ENCODE data around the gene ATRX.
"Not testable (repeated sequence)": the region's sequence is repeated elsewhere in the genome, so short reads cannot be mapped to it uniquely, and the experiment has no call there.

DNA sequence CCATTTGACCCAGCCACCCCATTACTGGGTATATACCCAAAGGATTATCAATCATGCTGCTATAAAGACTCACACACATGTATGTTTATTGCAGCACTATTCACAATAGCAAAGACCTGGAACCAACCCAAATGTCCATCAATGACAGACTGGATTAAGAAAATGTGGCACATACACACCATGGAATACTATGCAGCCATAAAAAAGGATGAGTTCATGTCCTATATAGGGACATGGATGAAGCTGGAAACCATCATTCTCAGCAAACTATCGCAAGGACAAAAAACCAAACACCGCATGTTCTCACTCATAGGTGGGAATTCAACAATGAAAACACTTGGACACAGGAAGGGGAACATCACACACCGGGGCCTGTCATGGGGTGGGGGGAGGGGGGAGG lies 59.9 kb downstream of the ATRX start:
- TF ChIP-seq, protein P1, sequence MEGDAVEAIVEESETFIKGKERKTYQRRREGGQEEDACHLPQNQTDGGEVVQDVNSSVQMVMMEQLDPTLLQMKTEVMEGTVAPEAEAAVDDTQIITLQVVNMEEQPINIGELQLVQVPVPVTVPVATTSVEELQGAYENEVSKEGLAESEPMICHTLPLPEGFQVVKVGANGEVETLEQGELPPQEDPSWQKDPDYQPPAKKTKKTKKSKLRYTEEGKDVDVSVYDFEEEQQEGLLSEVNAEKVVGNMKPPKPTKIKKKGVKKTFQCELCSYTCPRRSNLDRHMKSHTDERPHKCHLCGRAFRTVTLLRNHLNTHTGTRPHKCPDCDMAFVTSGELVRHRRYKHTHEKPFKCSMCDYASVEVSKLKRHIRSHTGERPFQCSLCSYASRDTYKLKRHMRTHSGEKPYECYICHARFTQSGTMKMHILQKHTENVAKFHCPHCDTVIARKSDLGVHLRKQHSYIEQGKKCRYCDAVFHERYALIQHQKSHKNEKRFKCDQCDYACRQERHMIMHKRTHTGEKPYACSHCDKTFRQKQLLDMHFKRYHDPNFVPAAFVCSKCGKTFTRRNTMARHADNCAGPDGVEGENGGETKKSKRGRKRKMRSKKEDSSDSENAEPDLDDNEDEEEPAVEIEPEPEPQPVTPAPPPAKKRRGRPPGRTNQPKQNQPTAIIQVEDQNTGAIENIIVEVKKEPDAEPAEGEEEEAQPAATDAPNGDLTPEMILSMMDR (conservative IDR thresholded peaks at IDR 0.05; ENCODE audit: low read depth in 2 of 2) = not testable (repeated sequence)
- not testable (repeated sequence) for TF ChIP-seq POLR2AphosphoS5 (IDR thresholded peaks at IDR 0.05; ENCODE audit: low read depth); EZH2phosphoT487 (IDR thresholded peaks at IDR 0.05; ENCODE audit: unreplicated experiment); ZNF114 (CRISPR knock-in tag; IDR thresholded peaks at IDR 0.05); ZNF331 (CRISPR knock-in tag; IDR thresholded peaks at IDR 0.05; ENCODE audit: low read depth); STAT1 (IDR thresholded peaks at IDR 0.05; ENCODE audit: unreplicated experiment); EZH2 (IDR thresholded peaks at IDR 0.05; ENCODE audit: low read depth, unreplicated experiment)
- TF ChIP-seq, protein P2, sequence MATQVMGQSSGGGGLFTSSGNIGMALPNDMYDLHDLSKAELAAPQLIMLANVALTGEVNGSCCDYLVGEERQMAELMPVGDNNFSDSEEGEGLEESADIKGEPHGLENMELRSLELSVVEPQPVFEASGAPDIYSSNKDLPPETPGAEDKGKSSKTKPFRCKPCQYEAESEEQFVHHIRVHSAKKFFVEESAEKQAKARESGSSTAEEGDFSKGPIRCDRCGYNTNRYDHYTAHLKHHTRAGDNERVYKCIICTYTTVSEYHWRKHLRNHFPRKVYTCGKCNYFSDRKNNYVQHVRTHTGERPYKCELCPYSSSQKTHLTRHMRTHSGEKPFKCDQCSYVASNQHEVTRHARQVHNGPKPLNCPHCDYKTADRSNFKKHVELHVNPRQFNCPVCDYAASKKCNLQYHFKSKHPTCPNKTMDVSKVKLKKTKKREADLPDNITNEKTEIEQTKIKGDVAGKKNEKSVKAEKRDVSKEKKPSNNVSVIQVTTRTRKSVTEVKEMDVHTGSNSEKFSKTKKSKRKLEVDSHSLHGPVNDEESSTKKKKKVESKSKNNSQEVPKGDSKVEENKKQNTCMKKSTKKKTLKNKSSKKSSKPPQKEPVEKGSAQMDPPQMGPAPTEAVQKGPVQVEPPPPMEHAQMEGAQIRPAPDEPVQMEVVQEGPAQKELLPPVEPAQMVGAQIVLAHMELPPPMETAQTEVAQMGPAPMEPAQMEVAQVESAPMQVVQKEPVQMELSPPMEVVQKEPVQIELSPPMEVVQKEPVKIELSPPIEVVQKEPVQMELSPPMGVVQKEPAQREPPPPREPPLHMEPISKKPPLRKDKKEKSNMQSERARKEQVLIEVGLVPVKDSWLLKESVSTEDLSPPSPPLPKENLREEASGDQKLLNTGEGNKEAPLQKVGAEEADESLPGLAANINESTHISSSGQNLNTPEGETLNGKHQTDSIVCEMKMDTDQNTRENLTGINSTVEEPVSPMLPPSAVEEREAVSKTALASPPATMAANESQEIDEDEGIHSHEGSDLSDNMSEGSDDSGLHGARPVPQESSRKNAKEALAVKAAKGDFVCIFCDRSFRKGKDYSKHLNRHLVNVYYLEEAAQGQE (IDR thresholded peaks at IDR 0.05; ENCODE audit: unreplicated experiment) = not testable (repeated sequence)
- TF ChIP-seq, protein P3, sequence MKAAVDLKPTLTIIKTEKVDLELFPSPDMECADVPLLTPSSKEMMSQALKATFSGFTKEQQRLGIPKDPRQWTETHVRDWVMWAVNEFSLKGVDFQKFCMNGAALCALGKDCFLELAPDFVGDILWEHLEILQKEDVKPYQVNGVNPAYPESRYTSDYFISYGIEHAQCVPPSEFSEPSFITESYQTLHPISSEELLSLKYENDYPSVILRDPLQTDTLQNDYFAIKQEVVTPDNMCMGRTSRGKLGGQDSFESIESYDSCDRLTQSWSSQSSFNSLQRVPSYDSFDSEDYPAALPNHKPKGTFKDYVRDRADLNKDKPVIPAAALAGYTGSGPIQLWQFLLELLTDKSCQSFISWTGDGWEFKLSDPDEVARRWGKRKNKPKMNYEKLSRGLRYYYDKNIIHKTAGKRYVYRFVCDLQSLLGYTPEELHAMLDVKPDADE (IDR thresholded peaks at IDR 0.05) = not testable (repeated sequence)

All from GM23338 (cell line).